HG03139 (cell line): ENCODE results near the gene FGF13.

Source experiments
- ATAC-seq: cut with Tn5 transposase; IDR thresholded peaks from one replicate; pipeline ENCODE4 v1.9.1; 2021; ENCODE audit not compliant: unreplicated experiment

Gene FGF13

GRCh38 chrX:138711399-138712347 is at the start of gene FGF13:
Gene FGF13 (minus strand): TSS chrX:138711717. CDS start chrX:138711003, 714 bp downstream.
- no peak for ATAC-seq

- no peak for ATAC-seq
Observed at GRCh38 chrX:138759217-138759943, 47.9 kb upstream of the FGF13 start.

GRCh38 chrX:138756234-138756633 is 44.7 kb upstream of the FGF13 start:
- ATAC-seq = no peak

- no peak for ATAC-seq
Observed at GRCh38 chrX:138754861-138755260, 43.3 kb upstream of the FGF13 start.

GRCh38 chrX:138748480-138748879 is 37.0 kb upstream of the FGF13 start:
- no peak for ATAC-seq

GRCh38 chrX:138745196-138745595 is 33.7 kb upstream of the FGF13 start:
- ATAC-seq = no peak

DNA sequence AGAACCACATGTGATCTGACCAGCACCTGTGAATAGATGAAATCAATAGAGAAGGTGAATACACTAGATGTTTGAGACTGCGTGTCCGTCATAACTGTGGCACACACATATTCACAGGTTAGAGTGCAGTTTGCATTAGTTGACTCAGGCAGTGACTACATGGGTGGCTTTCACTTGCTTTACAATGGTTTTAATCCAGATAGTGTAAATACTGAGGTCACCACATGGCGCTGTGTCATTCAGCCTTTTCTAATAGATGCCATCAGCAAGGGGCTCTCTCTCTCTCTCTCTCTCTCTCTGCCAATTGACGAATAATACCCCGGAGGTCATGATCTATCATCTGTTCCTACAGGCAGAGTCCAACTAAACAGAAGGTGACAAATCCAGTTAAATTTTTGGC is 30.7 kb upstream of the FGF13 start:
- no peak for ATAC-seq

DNA sequence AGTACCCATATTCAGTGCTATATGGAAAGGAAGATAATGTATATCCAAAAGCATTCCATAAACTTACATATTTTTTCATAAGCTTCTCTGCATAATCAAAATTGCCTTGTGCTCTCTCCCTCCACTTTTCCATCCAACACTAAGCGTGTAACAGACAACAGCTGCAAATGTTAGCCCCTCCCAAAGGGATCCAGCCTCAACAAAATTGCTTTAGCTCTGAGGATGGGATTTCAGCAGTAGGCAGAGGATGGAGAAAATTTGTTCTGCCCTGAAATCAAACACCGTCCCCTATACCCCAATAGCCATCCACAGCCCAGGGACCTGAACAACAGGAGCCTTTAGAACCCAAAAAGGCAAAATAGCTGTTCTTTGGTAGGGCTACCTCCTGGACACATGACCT is 28.8 kb upstream of the FGF13 start:
- no peak for ATAC-seq

- ATAC-seq = no peak
Observed at GRCh38 chrX:138723301-138723700, 11.8 kb upstream of the FGF13 start.

DNA sequence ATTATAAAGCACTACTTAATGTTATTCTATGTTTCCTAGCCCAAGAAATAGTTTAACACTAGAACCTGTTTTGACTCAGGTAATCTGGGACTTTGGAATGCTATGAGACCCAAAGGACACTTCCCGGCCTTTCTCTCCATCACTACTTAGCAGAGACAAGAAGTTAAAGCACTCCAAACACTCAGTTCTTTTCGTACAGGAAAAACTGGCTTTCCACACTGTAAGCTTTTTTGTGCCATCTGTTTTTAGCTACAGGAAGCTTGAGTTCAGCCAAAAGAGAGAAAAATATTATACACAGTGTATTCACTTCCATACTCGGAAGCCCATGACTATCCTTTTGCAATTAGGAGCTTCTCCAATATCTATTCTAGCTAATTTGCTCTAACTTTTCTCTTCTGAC is 7.9 kb upstream of the FGF13 start:
- ATAC-seq = no peak

DNA sequence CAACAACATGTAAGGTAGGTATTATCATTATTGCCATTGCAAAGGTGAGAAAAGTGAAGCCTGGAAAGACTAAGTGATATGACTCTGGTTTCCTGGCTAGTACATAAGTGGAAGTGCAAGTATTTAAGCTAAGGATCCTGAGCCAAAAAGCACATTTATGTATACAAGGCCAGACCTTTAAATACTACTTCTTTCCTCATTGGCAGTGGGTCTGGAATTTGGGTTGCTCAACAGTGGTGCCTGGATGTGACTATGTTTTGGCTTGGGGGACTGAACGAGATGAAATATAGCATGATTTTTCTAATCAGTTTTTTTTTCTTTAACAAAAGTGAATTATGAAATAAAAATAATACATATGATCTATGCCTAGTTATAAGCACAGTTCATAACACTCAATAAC is 7.4 kb upstream of the FGF13 start:
- no peak for ATAC-seq

GRCh38 chrX:138710866-138711341 is 613 bp downstream of the FGF13 start:
- no peak for ATAC-seq

GRCh38 chrX:138709886-138710791 is 1.4 kb downstream of the FGF13 start:
- no peak for ATAC-seq

- ATAC-seq = no peak
Observed at GRCh38 chrX:138708268-138708667, 3.2 kb downstream of the FGF13 start.

- ATAC-seq = no peak
Observed at GRCh38 chrX:138704596-138704995, 6.9 kb downstream of the FGF13 start.

DNA sequence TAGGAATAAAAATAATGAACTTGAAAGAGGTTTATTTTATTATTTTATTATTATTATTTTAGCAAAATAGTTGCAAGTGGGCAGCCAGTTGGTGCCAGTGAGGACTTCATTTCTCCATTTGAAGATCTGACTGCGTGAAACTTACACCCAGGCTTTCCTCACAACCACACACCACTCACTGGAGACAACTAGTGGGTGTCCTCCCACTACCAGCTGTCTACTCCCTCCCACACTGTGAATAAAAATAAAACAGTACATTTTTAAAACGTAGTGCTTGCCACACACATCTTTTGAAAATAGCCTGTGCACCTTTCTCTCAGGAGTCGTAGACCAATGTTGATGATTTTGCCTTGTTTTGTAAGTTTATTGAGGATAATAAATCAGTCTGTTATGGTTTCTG is 7.4 kb downstream of the FGF13 start:
- no peak for ATAC-seq

DNA sequence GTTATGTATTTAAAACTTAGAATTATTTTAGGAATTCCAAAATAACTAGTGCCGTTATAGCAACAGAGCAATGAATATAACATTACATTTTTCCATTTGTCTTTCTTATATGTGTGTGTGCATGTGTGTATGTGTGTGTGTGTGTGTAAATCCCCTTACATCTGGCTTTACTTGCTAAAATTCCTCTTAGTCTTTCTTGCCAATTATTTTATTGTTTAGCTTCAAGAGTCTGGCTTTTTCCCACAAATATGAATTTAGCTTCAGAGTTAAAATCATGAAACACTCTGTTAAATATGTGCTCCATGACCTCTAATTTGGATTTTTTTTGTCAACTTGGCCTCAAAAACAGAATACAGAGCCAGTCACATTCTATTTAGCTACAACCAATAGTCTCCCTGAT is 18.9 kb downstream of the FGF13 start:
- ATAC-seq = no peak

DNA sequence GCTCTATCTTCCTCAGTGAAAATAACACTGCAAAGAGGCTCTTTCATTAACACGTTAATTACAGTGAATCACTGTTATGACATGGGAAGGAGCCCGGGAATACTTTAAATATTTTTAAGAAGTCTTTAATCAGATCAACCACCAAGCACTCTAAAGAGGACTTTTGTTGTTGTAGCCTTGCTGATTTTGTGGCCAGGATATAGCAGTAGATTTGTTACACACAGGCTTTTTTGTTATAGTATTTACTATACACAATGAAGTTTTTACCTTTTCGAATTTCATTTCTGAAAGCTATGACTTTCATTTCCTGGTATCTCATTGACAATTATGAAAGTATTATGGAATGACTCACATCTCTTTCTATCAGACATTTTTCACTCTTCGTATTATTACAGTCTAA is 20.3 kb downstream of the FGF13 start:
- no peak for ATAC-seq

DNA sequence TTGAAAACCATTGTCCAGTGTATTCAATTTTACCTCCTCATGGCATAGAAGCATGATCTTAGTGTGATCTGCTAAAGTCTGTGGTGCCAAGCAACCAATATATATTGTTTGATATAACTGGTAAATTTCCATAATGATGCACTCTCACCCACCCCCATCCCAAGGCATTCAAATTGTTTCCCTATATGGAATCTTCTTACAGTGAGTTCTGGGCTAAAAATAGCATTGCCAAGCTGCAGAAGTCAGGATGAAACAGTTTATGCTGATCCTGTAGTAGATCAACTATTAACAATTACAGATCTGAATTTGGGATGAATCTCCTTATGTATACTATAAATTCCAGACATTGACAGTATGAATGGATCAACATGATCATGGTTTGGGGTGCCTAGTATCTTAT is 20.9 kb downstream of the FGF13 start:
- ATAC-seq = no peak

- ATAC-seq = no peak
Observed at GRCh38 chrX:138683600-138683999, 27.9 kb downstream of the FGF13 start.

DNA sequence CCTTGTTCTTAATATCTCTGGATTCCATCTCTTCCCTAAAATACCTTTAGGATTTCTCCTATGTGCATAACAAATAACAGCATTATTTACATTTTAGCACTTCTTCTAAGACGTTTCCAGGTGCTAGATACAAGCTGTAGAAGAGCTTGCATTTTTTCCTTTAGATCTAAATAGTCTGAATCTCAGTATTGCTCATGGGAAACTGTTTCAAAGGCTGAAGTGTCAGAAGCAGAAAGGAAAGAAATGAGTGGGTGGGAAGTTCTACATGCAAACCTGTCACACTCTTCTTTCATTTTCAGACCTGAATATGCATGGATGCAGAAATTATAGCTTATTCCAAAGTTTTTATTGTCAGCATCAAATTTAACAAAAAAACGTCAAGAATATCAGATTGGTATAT is 41.8 kb downstream of the FGF13 start:
- ATAC-seq = no peak
